ENCODE measurements around the gene SLC24A1. TPM values are rescaled to one million over a fixed set of nuclear protein-coding genes. Genes with fewer than 3 reads are reported as not detected.

Gene SLC24A1
- total RNA-seq, 1 experiment from 2014 or later: 4.9 TPM

DNA sequence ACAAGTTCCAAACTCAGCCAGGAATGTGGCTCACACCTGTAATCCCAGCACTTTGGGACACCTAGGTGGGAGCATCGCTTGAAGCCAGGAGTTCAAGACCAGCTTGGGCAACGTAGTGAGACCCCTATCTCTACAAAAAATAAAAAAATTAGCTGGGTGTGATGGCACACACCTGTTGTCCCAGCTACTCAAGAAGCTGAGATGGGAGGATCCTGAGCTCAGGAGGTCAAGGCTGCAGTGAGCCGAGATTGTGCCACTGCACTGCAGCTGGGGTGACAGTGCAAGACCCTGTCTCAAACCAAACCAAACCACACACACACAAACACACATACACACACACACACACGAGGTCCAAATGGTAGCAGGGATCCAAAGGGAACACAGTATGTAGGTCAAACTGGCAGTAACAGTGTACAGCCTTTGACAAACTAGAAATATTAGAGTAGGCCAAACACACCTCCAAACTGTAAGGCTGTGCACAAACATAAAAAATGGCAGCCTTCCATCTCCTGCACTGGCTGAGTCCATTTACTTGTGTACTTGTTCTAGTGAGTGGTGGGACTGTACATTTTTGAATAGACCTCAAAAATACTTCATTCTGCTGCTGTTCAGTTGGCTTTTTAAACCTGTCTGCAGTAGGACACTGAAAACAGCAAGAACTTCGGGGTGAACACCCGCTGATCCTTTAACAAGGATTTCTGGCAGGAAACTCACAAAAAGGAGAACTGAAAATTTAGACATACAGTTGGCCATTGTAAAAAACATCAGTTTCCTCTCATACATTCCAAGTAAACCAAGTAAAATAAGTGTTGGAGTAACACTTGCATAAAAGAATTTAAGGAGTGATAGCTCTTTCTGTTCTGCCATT lies 44.4 kb upstream of the SLC24A1 start:
- Histone ChIP-seq H3K9me3 (ENCODE audit: low read depth, low read length, poor library complexity, severe bottlenecking) (no peaks in the 10 kb centered on the region), H3K27ac (ENCODE audit: low read depth, low read length, poor library complexity, severe bottlenecking) (no peak overlapping the region), H3K4me3 (ENCODE audit: low read depth, low read length, poor library complexity, severe bottlenecking) (no peak overlapping the region), H3K36me3 (ENCODE audit: insufficient read depth, low read length, poor library complexity, severe bottlenecking) (peaks cover 53% of the 10 kb centered on the region), H3K4me1 (ENCODE audit: insufficient read depth, low read length, poor library complexity, severe bottlenecking) (peaks cover 16% of the 10 kb centered on the region), H3K27me3 (replicated peaks; ENCODE audit: insufficient read depth, low read depth, low read length, poor library complexity) (no peaks in the 10 kb centered on the region)
- TF ChIP-seq, protein P1, sequence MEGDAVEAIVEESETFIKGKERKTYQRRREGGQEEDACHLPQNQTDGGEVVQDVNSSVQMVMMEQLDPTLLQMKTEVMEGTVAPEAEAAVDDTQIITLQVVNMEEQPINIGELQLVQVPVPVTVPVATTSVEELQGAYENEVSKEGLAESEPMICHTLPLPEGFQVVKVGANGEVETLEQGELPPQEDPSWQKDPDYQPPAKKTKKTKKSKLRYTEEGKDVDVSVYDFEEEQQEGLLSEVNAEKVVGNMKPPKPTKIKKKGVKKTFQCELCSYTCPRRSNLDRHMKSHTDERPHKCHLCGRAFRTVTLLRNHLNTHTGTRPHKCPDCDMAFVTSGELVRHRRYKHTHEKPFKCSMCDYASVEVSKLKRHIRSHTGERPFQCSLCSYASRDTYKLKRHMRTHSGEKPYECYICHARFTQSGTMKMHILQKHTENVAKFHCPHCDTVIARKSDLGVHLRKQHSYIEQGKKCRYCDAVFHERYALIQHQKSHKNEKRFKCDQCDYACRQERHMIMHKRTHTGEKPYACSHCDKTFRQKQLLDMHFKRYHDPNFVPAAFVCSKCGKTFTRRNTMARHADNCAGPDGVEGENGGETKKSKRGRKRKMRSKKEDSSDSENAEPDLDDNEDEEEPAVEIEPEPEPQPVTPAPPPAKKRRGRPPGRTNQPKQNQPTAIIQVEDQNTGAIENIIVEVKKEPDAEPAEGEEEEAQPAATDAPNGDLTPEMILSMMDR (conservative IDR thresholded peaks at IDR 0.05; ENCODE audit: low read depth, low read length): no peak
- TF ChIP-seq EZH2 (IDR thresholded peaks at IDR 0.05; ENCODE audit: borderline replicate concordance, low read depth, low read length, poor library complexity, severe bottlenecking): no peak
- intact Hi-C loops (cut with micrococcal nuclease; ENCODE audit: unreplicated experiment): no loop called here
- ChIA-PET POLR2A (ENCODE audit: low non-redundant PET) (interaction anchor here (0.6 kb wide), 1 partner anchor 273 kb away, joined by 3 read pairs; the partner anchor contains the start of gene RNU5B-1), CTCF (interaction anchor here (0.6 kb wide), 2 partner anchors 60 to 63 kb away, joined by 4 read pairs; no protein-coding TSS in a partner anchor)
- no peak for DNase-seq (ENCODE audit: low spot score)
- TSS peak; percentile 77 for BruUV-seq (replicated peaks)

DNA sequence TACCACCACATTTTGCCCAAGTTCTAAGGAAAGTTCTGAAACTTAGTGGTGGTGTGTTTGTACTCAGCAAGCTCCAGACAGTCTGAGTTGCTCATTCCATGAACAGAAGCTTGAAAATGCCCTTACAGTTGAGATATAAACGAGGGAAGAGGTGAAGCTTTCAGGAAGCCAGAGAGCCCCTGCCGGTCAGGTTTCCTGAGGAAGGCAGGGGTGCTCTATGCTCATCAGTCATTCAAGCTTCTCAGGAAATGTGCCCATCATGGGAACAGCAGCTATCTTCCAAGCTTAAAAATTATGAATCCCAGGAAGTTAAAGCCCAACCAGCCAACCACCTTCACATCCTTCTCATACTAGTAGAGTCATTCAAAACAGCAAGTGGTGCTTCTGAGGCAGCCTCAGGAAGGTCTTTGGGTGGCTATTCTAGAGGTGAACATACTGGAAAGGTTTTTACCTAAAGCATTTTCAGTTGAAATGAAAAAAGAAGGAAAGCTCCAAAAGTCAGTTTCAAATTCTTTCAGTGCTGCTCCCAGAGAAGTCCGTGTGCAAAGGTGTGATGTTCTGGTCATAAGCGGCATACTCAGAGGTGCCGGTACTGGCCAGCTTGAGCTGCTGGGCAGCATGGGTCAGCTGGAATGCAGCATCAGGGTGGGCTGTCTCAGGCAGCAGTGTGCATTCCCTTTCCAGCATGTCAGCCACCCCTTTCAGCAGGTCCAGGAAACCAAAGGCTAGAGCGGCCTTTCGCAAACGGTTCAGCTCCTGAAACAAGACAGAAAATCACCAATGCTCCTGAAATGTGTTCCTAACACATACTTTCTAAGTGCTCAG lies 42.6 kb upstream of the SLC24A1 start:
- TF ChIP-seq EZH2 (IDR thresholded peaks at IDR 0.05; ENCODE audit: borderline replicate concordance, low read depth, low read length, poor library complexity, severe bottlenecking): no peak
- TF ChIP-seq, protein P1 (conservative IDR thresholded peaks at IDR 0.05; ENCODE audit: low read depth, low read length): no peak
- TSS peak; percentile 72 for BruUV-seq (replicated peaks)
- intact Hi-C loops (cut with micrococcal nuclease; ENCODE audit: unreplicated experiment): no loop called here
- Histone ChIP-seq H3K36me3 (ENCODE audit: insufficient read depth, low read length, poor library complexity, severe bottlenecking) (peaks cover 57% of the 10 kb centered on the region), H3K27ac (ENCODE audit: low read depth, low read length, poor library complexity, severe bottlenecking) (peak overlapping the region; percentile 43), H3K9me3 (ENCODE audit: low read depth, low read length, poor library complexity, severe bottlenecking) (no peaks in the 10 kb centered on the region), H3K27me3 (replicated peaks; ENCODE audit: insufficient read depth, low read depth, low read length, poor library complexity) (no peaks in the 10 kb centered on the region), H3K4me3 (ENCODE audit: low read depth, low read length, poor library complexity, severe bottlenecking) (no peak overlapping the region), H3K4me1 (ENCODE audit: insufficient read depth, low read length, poor library complexity, severe bottlenecking) (peaks cover 16% of the 10 kb centered on the region)
- POLR2A ChIA-PET (ENCODE audit: low non-redundant PET): interaction anchor here (1.5 kb wide), 1 partner anchor 162 kb away, joined by 4 read pairs; no protein-coding TSS in a partner anchor
- DNase-seq (ENCODE audit: low spot score): peak; percentile 73
- CTCF ChIA-PET: interaction anchor here (0.8 kb wide), 1 partner anchor 62 kb away, joined by 3 read pairs; no protein-coding TSS in a partner anchor

DNA sequence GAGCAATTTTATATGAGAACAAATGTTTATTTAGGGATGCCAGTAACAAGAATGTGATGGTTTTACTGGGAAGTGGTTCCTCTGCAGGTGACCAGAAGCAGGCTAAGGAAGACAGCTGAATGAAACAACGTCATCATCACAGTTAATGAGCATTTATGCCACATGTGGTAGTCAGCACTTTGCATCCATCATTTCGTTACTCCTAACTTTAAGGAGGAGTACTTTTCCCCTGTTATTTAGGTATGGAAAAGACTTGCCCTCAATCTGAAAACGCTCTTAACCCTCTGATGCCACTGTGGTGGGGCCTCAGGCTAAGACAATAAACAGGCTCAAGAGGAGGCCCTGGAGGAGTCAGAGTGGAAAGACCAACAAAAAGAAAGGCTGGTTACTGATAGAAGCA lies 42.0 kb upstream of the SLC24A1 start:
- BruUV-seq (replicated peaks): no TSS peak
- Histone ChIP-seq H3K27ac (ENCODE audit: low read depth, low read length, poor library complexity, severe bottlenecking) (no peak overlapping the region), H3K4me3 (ENCODE audit: low read depth, low read length, poor library complexity, severe bottlenecking) (no peak overlapping the region), H3K36me3 (ENCODE audit: insufficient read depth, low read length, poor library complexity, severe bottlenecking) (peaks cover 57% of the 10 kb centered on the region), H3K27me3 (replicated peaks; ENCODE audit: insufficient read depth, low read depth, low read length, poor library complexity) (no peaks in the 10 kb centered on the region), H3K4me1 (ENCODE audit: insufficient read depth, low read length, poor library complexity, severe bottlenecking) (peaks cover 16% of the 10 kb centered on the region), H3K9me3 (ENCODE audit: low read depth, low read length, poor library complexity, severe bottlenecking) (no peaks in the 10 kb centered on the region)
- ChIA-PET POLR2A (ENCODE audit: low non-redundant PET) (interaction anchor here (1.5 kb wide), 1 partner anchor 163 kb away, joined by 4 read pairs; no protein-coding TSS in a partner anchor), CTCF (no interaction called here)
- no peak for DNase-seq (ENCODE audit: low spot score)
- intact Hi-C loops (cut with micrococcal nuclease; ENCODE audit: unreplicated experiment): no loop called here
- no peak for TF ChIP-seq EZH2 (IDR thresholded peaks at IDR 0.05; ENCODE audit: borderline replicate concordance, low read depth, low read length, poor library complexity, severe bottlenecking)

Data from A673 (cell line).